Upper lobe of right lung (tissue), 1 donor: ENCODE measurements around the gene SLAMF1. TPM values are rescaled to one million over a fixed set of nuclear protein-coding genes. Genes with fewer than 3 reads are reported as not detected.
"Not testable (repeated sequence)": the region's sequence is repeated elsewhere in the genome, so short reads cannot be mapped to it uniquely, and the experiment has no call there.

Experiments
- ATAC-seq: fragments of 200-7000 bp; cut with Tn5 transposase; one replicate; pipeline ENCODE4 v1.9.1; 2020; ENCODE audit warnings: mild to moderate bottlenecking, moderate library complexity
- DNase-seq: peaks from one replicate; pipeline ENCODE4 v3.0.0-alpha.2; 2020
- H3K27ac ChIP-seq: fragments of 200-600 bp; one replicate; pipeline ENCODE4 v1.8.0; 2022
- H3K27me3 ChIP-seq: fragments of 200-600 bp; one replicate; pipeline ENCODE4 v1.8.0; 2022; ENCODE audit warnings: mild to moderate bottlenecking
- H3K36me3 ChIP-seq: fragments of 200-600 bp; one replicate; pipeline ENCODE4 v1.8.0; 2022
- H3K4me1 ChIP-seq: fragments of 200-600 bp; one replicate; pipeline ENCODE4 v1.8.0; 2022
- H3K4me3 ChIP-seq: fragments of 200-600 bp; one replicate; pipeline ENCODE4 v1.8.0; 2022; ENCODE audit warnings: mild to moderate bottlenecking
- H3K9me3 ChIP-seq: fragments of 200-600 bp; one replicate; pipeline ENCODE4 v1.8.0; 2022
- intact Hi-C: fragments of 100-400 bp; cut with DNase I; formaldehyde crosslinking; loops from one replicate; pipeline ENCODE4 v1.11.0; 2022
- total RNA-seq: library from RNA; stranded (reverse); fragmentation: NEBNext Ultra II Directional; extraction: Animal tissue kit (Norgen Biotek cat#: 25700); gene quantifications from one replicate; pipeline ENCODE4 v1.2.1, GENCODE V29; 2021
- TF ChIP-seq, protein P1 (sequence below): fragments of 200-600 bp; IDR thresholded peaks from one replicate; pipeline ENCODE4 v1.8.0; 2022; ENCODE audit warnings: antibody characterized with exemption
- donor health status: DM: no; HTN: yes; CAD: no; lungs with severe emphysema.

The SLAMF1 gene
- total RNA-seq, 1 donor from 2014 or later, result 1.6 TPM

DNA sequence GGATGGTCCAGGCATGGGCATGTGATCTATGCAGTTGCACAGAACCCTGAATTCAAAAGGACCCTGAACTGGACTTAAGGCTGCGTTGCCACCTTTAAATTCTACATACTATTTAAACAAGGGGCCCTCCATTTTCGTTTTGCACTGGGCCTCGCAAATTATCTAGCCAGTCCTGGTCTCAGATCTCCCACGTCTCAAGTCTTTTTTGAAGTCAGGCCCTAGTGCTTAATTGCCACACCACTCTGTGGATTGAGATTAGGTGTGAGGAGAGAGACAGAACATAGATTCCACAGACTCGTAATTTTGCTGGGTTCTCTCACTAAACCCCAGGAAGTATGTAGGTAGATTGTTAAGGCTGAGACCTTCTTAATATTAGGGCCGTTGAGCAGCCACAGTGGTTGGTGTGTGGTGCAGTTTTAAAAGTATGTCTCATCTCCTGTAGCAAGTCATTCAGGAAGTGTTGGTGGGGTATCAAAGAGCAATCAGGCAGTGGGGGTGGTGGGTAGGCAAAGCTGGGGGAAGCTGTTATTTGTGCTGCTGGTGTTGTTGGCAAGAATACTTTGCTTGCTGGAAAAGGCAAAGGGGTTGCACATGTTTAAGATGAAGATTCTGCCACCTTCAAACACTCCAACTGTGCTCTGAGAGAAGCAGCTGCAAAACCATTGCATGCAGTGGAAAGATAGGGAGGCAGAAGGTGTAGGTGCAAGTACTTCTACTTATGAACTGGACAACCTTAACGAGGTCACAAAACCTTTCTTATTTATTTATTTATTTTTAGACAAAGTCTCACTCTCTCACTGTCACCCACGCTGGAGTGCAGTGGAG, 78.8 kb downstream of the SLAMF1 start:
- peak overlapping the region; percentile 51 for H3K27ac ChIP-seq
- H3K4me3 ChIP-seq, result no peak overlapping the region
- DNase-seq, result no peak
- no peaks in the 10 kb centered on the region for H3K36me3 ChIP-seq
- peaks cover 13% of the 10 kb centered on the region for H3K4me1 ChIP-seq
- no peaks in the 10 kb centered on the region for H3K27me3 ChIP-seq
- H3K9me3 ChIP-seq, result no peaks in the 10 kb centered on the region
- TF ChIP-seq, protein P1, sequence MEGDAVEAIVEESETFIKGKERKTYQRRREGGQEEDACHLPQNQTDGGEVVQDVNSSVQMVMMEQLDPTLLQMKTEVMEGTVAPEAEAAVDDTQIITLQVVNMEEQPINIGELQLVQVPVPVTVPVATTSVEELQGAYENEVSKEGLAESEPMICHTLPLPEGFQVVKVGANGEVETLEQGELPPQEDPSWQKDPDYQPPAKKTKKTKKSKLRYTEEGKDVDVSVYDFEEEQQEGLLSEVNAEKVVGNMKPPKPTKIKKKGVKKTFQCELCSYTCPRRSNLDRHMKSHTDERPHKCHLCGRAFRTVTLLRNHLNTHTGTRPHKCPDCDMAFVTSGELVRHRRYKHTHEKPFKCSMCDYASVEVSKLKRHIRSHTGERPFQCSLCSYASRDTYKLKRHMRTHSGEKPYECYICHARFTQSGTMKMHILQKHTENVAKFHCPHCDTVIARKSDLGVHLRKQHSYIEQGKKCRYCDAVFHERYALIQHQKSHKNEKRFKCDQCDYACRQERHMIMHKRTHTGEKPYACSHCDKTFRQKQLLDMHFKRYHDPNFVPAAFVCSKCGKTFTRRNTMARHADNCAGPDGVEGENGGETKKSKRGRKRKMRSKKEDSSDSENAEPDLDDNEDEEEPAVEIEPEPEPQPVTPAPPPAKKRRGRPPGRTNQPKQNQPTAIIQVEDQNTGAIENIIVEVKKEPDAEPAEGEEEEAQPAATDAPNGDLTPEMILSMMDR, result no peak
- ATAC-seq, result peak; percentile 62
- intact Hi-C loops, result no loop called here

GRCh38 chr1:160567341-160567740, 79.5 kb downstream of the SLAMF1 start:
- DNase-seq (no peak), ATAC-seq (no peak)
- no peaks in the 10 kb centered on the region for H3K27me3 ChIP-seq
- intact Hi-C loops, result no loop called here
- peaks cover 13% of the 10 kb centered on the region for H3K4me1 ChIP-seq
- TF ChIP-seq, protein P1, result no peak
- no peak overlapping the region for H3K4me3 ChIP-seq
- no peaks in the 10 kb centered on the region for H3K9me3 ChIP-seq
- peak overlapping the region; percentile 51 for H3K27ac ChIP-seq
- H3K36me3 ChIP-seq, result no peaks in the 10 kb centered on the region

DNA sequence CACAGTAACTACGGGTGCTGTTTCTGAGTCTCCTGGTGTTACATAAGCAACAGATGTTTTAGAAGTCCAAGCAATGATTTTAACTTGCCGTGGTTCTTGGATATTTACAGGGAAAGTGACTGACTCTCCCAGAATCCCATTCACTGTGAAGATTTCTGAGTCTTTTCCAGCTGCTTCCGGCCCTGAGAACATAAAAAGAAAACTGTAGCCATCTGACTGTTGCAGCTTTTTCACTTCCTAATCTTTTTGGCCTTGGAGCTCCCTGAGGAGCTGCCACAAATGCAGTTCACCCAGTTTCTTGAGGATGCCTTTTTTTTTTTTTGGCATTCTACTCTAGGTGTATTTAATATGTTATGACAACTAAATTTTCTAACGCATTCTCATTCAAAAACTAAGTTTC, 81.3 kb downstream of the SLAMF1 start:
- TF ChIP-seq, protein P1, result no peak
- H3K9me3 ChIP-seq, result no peaks in the 10 kb centered on the region
- ATAC-seq (no peak), DNase-seq (no peak)
- H3K36me3 ChIP-seq, result no peaks in the 10 kb centered on the region
- no peaks in the 10 kb centered on the region for H3K27me3 ChIP-seq
- H3K4me3 ChIP-seq, result no peak overlapping the region
- H3K27ac ChIP-seq, result peak overlapping the region; percentile 36
- intact Hi-C loops, result no loop called here
- H3K4me1 ChIP-seq, result peaks cover 8% of the 10 kb centered on the region

- intact Hi-C loops, result not testable (repeated sequence)
Measured at GRCh38 chr1:160563230-160563629, 83.6 kb downstream of the SLAMF1 start.

GRCh38 chr1:160562745-160563144, 84.1 kb downstream of the SLAMF1 start:
- H3K4me3 ChIP-seq, H3K36me3 ChIP-seq, H3K4me1 ChIP-seq, intact Hi-C loops, ATAC-seq, H3K27ac ChIP-seq, H3K27me3 ChIP-seq, DNase-seq, H3K9me3 ChIP-seq: not testable (repeated sequence)

More at GRCh38 chr1:160563230-160563629, 83.6 kb downstream of the SLAMF1 start:
- DNase-seq, ATAC-seq, H3K27me3 ChIP-seq, H3K27ac ChIP-seq, H3K4me3 ChIP-seq, H3K4me1 ChIP-seq, H3K9me3 ChIP-seq, H3K36me3 ChIP-seq: not testable (repeated sequence)

DNA sequence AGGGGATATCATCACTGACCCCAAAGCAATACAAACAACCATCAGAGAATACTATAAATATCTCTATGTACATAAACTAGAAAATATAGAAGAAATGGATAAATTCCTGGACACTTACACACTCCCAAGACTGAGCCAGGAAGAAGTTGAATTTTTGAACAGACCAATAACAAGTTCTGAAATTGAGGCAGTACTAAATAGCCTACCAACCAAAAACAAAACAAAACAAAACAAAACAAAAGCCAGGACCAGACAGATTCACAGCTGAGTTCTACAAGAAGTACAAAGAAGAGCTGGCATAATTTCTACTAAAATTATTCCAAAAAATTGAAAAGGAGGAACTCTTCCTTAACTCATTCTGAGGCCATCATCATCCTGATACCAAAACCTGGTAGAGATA, 86.0 kb downstream of the SLAMF1 start:
- DNase-seq, result no peak
- no peaks in the 10 kb centered on the region for H3K9me3 ChIP-seq
- peaks cover 2% of the 10 kb centered on the region for H3K4me1 ChIP-seq
- no peaks in the 10 kb centered on the region for H3K27me3 ChIP-seq
- no peak overlapping the region for H3K27ac ChIP-seq
- H3K4me3 ChIP-seq, result no peak overlapping the region
- TF ChIP-seq, protein P1, result no peak
- intact Hi-C loops, result no loop called here
- ATAC-seq, result no peak
- no peaks in the 10 kb centered on the region for H3K36me3 ChIP-seq
